Glomerular visceral epithelial cell (primary cell): ENCODE measurements around the gene PRIM1.
A peak's percentile ranks its signal among the peaks of the same experiment; 100 is the strongest.
"Not testable (repeated sequence)": the region's sequence is repeated elsewhere in the genome, so short reads cannot be mapped to it uniquely, and the experiment has no call there.

Source experiments
- DNase-seq: peaks from one replicate; pipeline ENCODE4 v3.0.0-alpha.2; 2016; ENCODE audit errors: extremely low spot score

PRIM1 gene

DNA sequence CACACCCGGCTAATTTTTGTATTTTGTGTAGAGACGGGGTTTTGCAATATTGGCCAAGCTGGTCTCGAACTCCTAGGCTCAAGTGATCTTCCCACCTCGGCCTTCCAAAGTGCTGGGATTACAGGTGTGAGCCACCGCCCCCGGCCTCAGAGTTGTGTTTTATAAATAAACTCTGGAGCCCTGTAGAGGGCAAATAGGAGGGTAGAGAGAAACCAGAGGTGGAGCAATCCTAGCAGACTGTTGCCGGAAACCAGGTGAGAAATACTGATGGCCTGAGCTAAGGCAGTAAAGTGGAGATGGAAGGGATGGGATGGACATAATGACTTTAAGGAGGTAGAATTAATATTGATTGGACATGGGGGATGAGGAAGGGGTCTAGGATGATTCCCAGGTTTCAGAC lies 8.3 kb upstream of the PRIM1 start:
- DNase-seq, result no peak

DNA sequence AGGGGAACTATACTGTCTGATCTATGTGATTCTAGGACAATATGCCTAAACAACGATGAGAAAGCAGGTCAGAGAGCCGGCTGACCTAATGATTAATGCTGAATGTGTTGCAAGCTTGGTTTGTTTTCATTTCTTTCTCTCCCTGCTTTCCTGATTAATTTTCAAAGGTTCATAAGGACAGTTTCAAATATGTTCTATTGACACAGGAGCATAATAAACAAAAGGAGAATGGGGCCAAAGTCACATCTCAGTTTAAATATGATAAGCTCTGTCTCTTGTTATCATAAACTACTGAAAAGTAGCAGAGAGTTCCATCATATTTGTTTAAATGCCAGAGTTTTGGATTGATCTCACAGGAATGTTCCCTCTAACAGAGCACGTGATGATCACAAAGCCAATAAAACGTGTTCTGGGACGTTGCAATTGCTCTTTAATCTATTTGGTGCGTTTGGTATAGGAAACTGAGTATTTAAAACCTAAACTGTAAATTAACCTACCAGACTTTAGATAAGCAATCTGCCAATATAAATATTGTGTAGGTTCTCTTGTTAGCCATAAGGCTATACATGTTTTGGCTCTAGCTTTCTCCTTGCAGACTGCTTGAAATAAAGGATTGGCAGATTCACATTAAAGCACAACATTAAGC lies 7.3 kb upstream of the PRIM1 start:
- DNase-seq, result no peak

DNA sequence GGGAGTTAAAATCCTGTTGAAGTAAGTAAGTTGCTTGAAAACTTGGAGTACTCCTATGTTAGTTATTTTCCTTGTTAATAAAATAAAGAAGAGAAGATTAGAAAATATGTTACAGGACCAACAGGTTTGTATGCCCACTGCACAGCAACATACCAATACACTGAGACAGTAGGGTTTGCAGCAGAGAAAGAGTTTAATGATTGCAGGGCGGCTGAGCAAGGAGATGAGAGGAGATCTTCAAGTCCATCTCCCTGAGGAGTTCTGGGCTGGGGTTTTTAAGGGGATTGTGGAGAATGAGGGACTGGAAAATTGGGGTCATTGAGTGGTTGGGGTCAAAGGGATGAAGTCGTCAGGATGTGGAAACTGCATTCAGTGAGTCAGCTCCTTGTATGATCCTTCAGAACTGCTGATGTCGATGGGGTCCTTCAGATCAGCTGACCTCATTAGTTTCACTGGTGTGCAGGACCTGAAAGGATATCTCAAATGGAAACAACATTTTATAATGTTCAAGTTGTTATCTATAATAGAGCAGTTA lies 6.7 kb upstream of the PRIM1 start:
- DNase-seq, result no peak

DNA sequence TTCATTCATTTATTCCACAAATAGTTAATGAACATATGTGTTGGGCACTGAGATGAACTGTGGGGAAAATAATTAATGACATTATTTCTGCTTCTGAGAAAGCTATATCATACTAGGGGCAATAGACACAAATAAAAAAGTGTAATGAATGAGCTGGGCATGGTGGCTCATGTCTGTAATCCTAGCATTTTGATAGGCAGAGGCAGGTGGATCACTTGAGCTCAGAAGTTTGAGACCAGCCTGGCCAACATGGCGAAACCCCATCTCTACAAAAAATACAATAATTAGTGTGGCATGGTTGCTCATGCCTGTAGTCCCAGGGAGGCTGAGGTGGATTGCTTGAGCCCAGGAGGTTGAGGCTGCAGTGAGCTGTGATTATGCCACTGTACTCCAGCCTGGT lies 5.8 kb upstream of the PRIM1 start:
- DNase-seq, result not testable (repeated sequence)

DNA sequence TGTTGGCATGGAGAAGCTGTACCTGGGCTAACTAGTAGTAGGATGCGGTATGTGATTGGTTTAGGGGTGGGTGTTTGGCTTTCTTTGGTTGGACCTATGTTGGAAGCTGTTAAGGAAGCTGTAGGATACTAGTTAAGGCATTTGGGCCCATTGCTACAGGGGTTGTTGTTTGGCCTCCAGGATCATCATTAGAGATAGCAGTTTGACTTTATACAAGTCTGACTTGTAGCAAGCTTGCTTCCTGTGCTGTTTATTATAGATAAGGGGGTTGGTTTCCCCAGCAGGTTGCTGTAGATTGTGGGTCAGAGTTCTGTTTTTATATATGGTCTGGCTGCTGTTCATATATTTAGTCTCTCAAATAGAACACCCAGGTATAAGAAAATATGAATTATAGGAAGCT lies 1.4 kb upstream of the PRIM1 start:
- no peak for DNase-seq

DNA sequence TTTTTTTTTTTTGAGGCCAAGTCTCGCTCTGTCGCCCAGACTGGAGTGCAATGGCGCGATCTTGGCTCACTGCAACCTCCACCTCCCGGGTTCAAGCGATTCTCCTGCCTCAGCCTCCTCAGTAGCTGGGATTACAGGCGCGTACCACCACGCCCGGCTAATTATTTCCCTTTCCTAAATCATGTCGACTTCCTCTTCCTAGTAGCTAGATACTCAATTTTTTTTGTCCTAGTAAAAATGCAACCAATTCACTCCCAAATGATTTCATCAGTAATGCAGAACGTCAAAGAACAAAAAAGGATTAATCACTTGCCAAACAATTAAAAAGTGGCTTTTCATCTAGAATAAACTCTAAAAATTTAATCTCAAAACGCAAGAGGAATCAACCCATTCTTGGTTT lies 1.5 kb downstream of the PRIM1 start:
- not testable (repeated sequence) for DNase-seq

DNA sequence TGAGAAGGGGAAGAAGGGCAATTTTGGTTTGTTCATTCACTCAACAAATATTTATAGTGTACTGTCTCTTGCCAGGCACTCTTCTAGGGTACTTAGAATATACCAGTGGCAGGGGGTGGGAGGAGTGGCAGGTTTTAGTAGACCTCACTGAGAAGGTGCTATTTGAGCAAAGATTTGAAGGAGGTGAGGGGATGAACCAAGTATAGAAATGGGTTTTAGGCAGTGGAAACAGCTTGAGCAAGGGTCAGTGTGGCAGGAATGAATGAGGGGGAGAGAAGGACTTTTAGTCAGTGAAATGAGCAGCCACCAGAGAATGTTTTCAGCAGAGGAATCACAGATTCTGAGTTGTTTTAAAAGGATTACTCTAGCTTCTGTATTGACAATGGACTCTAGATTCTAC lies 2.3 kb downstream of the PRIM1 start:
- no peak for DNase-seq

DNA sequence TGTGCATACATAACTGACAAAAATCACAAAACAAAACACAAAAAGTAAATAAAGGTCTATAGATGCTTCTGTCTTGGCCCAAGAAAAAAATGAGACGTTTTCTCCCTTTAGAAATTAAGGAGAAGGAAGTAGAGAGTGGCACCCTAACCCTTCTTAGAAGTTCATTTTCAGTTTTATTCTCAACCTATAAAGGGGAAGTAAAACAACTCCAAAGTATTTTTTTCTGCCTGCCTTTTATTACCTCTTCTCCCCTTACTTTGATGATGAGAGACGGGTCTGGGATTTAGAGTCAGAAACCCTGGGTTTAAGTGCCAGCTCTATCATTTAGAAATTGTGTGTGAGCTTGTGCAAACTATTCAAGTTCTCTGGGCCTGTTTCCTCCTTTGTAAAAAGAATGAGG lies 2.8 kb downstream of the PRIM1 start:
- DNase-seq, result no peak

DNA sequence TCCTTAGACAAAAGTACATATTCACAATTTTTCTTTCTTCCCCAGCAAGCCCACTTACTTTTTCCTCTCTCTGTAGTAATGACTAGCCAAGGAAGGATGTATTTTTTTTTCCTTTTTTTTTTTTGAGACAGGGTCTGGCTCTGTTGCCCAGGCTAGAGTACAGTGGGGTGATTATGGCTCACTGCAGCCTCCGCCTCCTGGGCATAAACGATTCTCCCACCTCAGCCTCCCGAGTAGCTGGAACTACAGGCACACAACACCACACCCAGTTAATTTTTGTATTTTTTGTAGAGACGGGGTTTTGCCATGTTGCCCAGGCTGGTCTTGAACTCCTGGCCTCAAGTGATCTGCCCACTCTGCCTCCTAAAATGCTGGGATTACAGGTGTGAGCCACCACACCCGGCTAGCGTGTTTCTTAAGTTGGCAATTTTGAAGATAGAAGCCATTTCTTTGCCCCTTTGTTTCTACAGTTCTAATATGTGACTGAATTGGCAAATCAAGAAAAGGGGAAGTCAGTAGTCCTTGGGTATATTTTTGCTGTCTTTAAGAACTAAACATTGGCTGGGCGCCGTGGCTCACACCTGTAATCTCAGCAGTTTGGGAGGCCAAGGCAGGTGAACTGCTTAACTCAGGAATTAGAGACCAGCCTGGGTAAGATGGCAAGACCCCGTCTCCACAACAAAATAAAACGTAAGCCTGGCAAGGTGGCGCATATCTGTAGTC lies 23.8 kb downstream of the PRIM1 start:
- DNase-seq, result no peak

DNA sequence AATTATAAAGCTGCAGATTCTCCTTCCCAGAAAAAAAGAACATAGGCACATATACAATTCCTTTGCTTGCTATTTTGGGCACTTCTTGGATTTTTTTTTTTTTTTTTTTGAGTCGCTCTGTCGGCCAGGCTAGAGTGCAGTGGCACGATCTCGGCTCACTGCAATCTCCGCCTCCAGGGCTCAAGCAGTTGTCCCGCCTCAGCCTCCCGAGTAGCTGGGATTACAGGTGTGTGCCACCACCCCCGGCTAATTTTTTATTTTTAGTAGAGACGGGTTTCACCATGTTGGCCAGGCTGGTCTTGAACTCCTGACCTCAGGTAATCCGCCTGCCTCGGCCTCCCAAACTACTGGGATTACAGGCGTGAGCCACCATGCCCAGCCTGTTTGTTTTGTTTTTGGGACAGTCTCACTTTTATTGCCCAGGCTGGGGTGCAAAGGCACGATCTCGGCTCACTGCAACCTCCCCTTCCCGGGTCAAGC lies 25.9 kb downstream of the PRIM1 start:
- DNase-seq, result not testable (repeated sequence)

DNA sequence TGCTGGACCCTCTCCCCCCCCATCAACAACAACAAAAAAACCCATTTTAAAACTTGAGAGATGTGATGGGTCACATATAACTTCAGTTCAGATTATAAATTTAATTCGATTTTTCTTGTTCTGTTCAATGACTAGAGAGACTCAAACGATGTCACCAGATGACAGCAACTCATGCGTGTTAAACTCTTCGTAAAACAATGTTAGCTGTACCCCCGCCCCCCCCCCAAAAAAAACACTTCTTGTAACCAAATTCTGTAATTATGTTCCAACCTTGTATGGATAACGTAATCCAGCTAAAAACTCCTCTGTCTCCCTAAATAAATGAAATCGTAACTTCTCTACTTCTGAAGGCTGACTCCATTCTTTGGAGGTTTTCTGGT lies 26.4 kb downstream of the PRIM1 start:
- no peak for DNase-seq

DNA sequence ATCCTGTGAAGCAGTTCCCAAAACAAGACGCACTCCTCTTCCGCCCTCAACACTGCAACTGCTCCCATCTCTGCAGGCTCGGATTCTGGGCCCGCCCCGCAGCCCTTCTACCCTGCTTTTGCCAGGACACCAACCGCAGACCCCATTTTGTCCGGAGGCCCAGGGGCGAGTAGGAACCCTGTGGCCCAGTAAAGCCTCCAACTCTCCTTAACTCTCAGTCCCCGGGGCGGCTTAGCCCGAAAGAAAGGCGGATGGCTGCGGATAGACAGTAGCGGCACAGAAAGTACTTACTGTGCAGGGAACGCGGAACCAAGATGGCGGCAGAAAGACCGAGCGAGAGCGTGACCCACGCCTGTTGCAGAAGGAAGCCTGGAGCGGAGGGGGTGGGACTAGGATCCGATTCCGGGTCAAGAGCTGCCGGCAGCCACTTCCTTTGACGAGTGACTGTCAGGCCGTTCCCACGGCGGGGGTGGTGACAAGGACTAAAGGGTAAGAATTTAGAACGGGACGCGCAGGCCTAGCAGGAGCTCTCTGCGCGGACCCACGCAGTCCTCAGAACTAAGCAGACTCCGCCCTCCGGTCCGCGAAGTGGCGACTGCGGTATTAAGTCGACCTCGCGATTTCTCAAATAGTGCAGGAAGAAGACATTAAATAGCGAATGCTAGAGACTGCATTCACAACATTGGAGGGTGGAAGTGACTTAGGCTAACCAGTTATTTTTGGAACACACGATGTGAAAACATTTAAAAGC lies 27.0 kb downstream of the PRIM1 start, which contains the start of gene NACA:
Gene NACA, minus strand, starts transcription at position 328 of the 751 bp plus-strand sequence. CDS start 778 bp downstream, outside the sequence.
- peak; percentile 96 for DNase-seq

DNA sequence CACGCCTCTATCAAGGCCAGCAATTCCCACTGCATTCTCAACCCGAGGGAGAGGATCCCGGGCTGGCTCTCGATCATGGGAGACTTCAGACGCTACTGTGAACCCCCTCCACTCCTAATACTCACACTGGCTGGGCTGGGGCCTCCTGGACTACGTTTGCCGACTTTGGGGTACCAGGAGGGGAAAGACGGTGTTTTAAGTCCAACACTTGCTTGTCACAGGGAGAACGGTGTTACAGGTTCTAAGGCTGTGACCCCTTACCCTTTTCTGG lies 27.5 kb downstream of the PRIM1 start:
- no peak for DNase-seq

DNA sequence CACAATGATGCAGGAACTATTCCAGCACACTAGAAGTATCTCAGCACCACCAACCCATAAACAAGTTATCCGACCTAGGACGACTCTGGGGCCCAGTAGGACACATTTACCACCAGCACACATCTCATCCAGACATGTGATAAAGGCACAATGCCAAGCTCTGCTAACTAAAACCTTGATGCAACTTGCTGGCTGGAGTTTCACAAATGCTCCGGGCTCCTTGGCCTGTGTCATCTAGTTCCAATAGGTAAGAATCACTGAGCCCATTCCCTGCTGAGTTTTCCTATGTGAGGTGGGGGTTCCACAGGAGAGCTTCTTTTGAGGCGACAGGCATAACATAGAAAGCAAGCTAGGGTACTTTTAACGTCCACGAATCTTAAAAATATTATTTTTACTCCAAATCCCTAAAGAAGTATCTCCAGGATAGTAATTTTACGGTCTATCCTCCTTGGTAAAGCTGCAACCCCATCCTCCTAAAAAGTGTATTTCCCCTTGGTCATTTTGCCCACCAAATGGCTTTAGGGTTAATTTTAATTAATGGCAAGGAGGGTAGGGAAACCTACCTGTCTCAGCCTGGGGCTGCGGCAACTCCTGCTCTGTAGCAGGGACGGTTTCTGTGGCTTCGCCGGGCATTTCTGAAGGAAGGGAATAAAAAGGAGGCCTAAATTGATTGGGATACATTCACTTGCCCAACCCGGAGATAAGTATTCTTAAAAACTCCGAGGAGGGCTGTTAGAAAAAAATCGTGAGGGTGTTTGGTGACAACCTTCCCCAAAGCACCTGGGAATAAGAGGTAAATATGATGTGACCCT lies 28.0 kb downstream of the PRIM1 start:
- DNase-seq, result peak; percentile 40

DNA sequence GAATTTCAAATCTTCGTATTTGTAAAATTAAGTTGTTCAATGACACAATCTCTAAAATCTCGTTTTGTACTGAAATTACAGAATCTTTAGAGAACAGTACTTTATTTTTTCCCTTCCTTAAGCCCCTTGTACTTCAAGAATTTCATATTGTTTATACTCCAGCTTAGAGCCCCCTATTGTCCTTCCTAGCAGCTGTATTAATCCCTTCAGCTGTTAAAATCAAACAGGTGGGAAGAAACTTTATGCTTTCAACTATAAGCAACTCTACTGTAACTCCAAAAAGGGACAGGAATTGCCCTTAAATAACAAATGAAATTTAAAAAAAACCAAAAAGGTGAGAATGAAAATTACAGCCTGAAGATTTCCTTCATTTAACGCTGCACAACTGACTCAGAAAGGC lies 28.8 kb downstream of the PRIM1 start:
- no peak for DNase-seq

DNA sequence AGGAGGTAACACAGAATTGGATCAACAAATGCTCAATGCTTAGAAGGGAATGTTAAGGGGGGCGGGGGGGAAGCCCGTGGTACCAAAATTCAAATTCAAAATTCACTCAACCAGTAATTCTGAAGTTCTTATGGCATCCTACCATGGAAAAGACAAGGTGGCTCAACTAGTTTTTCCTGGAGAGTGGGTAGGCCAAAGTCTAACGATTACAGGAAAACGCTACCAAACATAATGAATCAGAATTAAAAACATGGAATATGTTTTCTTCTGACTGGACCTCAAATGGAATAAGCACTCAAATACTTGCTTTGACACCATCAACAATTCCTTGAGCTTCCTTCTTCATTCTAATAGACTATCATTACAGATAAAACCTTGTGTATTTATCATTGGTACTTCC lies 29.3 kb downstream of the PRIM1 start:
- no peak for DNase-seq

DNA sequence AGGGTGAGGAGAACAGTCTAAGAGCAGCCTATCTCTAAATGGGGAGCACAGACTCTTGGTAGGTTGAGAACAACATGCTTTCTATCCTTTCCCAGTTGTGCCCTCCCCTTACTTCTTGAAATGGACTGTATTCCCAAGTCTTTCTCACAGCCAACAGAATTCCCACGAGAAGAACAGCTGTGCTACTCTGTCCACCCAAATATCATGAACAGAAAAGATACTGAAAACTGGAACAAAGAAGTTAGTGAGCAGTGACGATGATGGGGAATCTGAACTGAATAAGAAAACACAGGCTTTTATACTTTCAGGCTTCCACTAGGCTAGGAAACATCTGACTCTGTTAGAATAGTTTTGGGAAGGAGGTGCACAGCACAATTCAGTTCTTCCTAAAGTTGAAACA lies 30.4 kb downstream of the PRIM1 start:
- no peak for DNase-seq

DNA sequence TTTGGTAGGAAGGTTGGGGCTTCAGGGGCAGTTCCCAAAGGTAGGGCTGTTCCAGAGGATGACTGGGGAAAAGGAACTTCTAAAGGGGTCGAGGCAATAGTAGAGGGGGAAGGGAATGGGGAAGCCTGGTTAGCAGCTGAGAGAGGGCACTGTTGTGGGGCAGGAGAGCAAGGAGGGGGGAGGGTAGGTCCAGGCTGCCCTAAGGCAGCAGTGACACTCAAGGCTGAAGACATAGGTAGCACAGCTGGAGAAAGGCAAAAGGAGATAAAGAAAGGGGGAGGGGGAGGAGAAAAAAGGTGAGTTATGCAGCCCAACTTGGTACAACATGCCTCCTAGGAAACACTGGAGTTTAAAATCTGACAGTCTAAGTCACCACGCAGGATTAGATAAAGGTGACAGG lies 30.9 kb downstream of the PRIM1 start:
- DNase-seq, result no peak

DNA sequence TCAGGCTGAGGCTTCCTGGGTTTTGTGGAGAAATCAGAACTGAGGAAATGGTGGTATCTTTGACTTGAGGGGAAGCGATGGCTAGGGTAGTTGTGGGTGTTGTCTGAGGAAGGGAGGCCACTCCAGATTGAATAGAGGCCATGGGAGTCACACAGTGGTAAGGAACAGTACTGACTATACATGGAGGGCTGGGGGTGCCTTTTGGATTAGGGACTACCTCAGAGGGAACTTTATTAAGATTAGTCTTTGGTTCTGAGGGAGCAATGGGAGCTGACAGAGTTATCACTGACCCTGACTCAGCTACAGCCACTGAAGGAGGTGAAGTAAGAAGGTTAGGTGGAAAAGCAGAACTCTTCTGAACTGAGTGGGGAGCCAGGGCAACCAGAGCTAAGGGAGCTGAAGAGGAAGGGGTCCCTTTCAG lies 31.4 kb downstream of the PRIM1 start:
- no peak for DNase-seq

DNA sequence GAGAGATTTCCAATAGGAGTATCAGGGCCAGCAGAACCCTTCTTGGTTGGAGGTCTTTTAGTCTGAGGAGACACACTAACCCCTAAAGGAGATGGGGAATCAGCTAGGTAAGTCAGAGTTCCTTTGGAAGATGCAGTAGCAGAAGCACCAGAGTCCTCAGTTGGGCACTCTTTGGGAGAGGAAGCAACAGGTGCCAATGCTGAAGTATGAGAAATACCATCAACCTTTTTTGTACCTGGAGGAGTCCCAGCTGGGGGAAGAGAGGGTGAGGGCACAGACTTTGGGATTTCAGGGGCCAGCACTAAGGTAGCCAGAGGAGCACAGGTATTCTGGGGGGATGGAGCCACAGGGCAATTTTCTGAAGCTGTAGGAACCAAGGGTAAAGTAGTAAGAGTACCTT lies 33.1 kb downstream of the PRIM1 start:
- no peak for DNase-seq

DNA sequence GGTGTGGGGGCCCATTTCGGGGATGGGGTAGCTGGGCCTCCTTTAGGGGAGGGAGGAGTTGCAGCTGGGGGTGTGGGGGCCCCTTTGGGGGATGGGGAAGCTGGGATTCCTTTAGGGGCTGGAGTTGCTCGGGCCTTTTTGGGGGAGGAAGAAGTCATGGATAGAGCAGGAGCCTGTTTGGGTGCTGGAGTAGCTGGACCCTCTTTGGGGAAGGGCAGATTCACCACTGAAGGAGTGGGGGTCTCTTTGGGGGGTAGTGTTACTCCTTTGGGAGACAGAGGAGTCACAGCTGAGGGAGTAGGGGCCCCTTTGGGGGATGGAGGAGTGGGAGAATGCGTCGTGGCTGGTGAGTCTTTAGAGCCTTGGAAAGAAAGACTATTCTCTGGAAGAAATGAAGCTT lies 33.5 kb downstream of the PRIM1 start:
- DNase-seq, result no peak

DNA sequence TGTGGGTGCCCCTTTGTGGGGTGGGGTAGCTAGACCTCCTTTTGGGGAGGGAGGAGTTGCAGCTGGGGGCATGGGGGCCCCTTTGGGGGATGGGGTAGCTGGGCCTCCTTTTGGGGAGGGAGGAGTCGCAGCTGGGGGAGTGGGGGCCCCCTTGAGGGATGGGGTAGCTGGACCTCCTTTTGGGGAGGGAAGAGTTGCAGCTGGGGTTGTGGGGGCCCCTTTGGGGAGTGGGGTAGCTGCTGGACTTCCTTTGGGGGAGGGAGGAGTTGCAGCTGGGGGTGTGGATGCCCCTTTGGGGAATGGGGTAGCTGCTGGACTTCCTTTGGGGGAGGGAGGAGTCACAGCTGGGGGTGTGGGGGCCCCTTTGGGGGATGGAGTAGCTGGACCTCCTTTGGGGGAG lies 34.0 kb downstream of the PRIM1 start:
- no peak for DNase-seq
